Activated CD8-positive, alpha-beta memory T cell treated with anti-CD3 and anti-CD28 coated beads for 36 hours (primary cell): ENCODE measurements around the gene DIABLO. TPM values are rescaled to one million over a fixed set of nuclear protein-coding genes. Genes with fewer than 3 reads are reported as not detected.

Experiments
- CTCF ChIA-PET: fragments of 350-600 bp; sonication (Branson Sonifier 250); formaldehyde crosslinking; loops from one replicate; lab custom pipeline; 2021; ENCODE audit warnings: antibody characterized with exemption; lab: Charles Lee
- POLR2A ChIA-PET: fragments of 350-600 bp; sonication (Branson Sonifier 250); formaldehyde crosslinking; loops from one replicate; lab custom pipeline; 2021; ENCODE audit warnings: antibody characterized with exemption; lab: Charles Lee
- total RNA-seq, 2 experiments: library from RNA; stranded (reverse); gene quantifications; one replicate each; pipeline ENCODE4 v1.2.3, GENCODE V29; 2021

The DIABLO gene
- total RNA-seq, 2 experiments from 2014 or later = 58.2 to 61.0 TPM

DNA sequence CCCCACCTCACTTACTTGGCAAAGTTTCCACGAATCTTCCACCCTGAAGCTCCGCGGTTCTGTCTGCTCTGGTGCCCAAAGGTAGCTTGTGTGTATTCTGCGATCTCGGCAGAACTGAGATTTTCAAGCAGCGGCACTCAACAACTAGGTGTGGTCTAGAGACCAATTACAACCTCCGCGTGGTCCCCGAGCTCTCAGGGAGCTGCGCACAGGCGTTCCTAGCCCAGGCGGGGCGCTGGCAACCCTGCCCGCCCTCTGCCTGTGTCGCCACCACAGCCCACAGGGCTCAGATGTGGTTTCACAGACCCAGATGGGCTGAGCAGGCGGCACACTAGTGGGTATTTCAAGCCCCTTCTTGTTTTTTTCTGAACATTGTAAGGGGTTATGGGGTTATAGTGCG is 1.5 kb upstream of the DIABLO start:
- CTCF ChIA-PET = interaction anchor here (1.6 kb wide), 1 partner anchor 18 kb away, joined by 8 read pairs; no protein-coding TSS in a partner anchor
- POLR2A ChIA-PET = interaction anchor here (0.6 to 2.4 kb wide), 3 partner anchors 17 to 1268 kb away, joined by 3 to 16 read pairs (median 15); partner anchors contain the start of gene VPS33A

- ChIA-PET CTCF (interaction anchor here (0.5 to 1.6 kb wide), 5 partner anchors 18 to 364 kb away, joined by 3 to 8 read pairs (median 3); partner anchors contain the start of gene CFAP251), POLR2A (interaction anchor here (0.5 to 2.4 kb wide), 9 partner anchors 11 to 610 kb away, joined by 3 to 16 read pairs (median 4); partner anchors contain the start of genes KNTC1, RSRC2, VPS33A and ZCCHC8)
Observed at GRCh38 chr12:122226366-122227125, 694 bp upstream of the DIABLO start.

DNA sequence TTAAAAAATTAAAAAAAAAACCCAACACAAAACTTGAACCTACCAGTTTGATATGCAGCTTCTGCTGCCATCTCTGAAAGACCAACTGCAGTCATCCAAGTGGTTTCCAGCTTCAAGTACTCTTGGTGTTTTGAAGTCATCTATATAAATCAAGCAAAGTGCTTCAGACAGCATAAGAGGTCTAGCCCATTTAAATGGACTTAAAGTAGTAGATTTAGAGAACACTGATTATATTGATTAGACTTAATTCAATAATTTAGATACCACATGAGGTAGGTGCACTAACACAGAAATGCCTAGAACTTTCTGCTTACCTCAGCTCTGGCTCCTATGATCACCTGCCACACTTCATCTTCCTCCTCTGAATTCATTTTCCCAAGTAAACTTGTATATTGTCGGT is 9.4 kb downstream of the DIABLO start:
- CTCF ChIA-PET = interaction anchor here (0.7 to 1.4 kb wide), 2 partner anchors 50 to 373 kb away, joined by 3 to 6 read pairs; no protein-coding TSS in a partner anchor
- POLR2A ChIA-PET = no interaction called here

DNA sequence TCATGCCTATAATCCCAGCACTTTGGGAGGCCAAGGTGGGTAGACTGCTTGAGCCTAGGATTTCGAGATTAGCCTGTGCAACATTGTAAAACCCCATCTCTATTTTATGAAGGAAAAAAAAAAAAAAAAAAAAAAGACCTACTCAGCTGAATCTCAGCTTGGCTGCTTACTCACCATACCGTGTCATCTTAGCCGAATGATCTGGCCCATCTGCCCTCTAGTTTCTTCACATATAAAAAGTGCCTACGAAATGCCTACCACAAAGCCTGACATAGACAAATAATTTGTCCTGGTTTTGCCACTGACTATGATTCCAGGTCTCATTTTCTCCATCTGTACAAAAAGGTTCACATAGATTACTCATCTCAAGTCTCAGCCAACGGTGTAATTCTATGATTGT is 10.1 kb downstream of the DIABLO start:
- ChIA-PET POLR2A (no interaction called here), CTCF (interaction anchor here (0.6 to 1.4 kb wide), 3 partner anchors 49 to 372 kb away, joined by 3 to 6 read pairs (median 3); no protein-coding TSS in a partner anchor)

DNA sequence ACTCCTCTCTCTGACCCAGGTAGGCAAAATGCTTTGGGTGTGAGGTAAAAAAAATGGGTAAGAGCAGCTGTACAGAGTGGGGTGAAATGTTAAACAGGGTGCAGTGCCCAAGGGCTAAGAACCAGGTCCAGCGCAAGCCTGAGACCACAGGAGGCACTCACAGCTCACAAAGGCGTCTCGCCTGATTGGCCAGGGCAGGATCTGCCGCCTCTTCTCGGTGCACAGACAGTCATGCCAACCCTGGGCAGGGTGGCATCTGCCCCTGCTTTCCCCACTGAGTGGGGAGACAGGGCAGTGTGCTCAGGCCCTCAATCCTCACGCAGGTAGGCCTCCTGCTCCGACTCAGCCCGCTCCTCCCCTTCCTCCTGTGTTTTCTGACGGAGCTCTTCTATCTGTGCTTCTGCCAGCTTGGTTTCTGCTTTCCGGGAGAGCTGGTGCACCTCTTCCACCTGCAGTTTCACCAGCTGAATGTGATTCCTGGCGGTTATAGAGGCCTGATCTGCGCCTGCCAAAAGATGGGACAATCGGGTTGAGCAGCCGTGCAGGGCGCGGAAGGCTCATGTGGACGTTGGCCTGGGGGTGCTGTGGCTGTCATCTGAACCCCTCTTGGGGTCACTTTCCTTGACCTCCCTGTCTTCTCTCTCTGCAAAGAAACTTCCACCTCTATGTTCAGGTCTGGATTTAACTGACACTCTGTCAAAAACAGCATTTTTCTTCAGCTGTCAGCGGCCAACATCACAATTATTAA is 17.6 kb downstream of the DIABLO start:
- ChIA-PET POLR2A (no interaction called here), CTCF (interaction anchor here (1.6 kb wide), 1 partner anchor 12 kb away, joined by 4 read pairs; no protein-coding TSS in a partner anchor)

- ChIA-PET CTCF (no interaction called here), POLR2A (no interaction called here)
Observed at GRCh38 chr12:122207391-122207790, 18.5 kb downstream of the DIABLO start.

DNA sequence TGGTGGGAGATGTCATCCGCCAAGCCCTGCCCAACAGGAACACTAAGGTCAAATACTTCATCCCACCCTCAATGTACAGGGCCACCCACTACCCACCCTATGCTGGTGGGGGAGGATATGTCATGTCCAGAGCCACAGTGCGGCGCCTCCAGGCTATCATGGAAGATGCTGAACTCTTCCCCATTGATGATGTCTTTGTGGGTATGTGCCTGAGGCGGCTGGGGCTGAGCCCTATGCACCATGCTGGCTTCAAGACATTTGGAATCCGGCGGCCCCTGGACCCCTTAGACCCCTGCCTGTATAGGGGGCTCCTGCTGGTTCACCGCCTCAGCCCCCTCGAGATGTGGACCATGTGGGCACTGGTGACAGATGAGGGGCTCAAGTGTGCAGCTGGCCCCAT is 18.9 kb downstream of the DIABLO start:
- POLR2A ChIA-PET = interaction anchor here (1.5 kb wide), 1 partner anchor 19 kb away, joined by 4 read pairs; the partner anchor contains the start of gene DIABLO
- CTCF ChIA-PET = no interaction called here

- CTCF ChIA-PET = interaction anchor here (1.0 kb wide), 1 partner anchor 13 kb away, joined by 3 read pairs; no protein-coding TSS in a partner anchor
- POLR2A ChIA-PET = interaction anchor here (1.1 to 1.5 kb wide), 2 partner anchors 15 to 20 kb away, joined by 4 read pairs; partner anchors contain the start of gene DIABLO
Observed at GRCh38 chr12:122206111-122206881, 19.6 kb downstream of the DIABLO start.

DNA sequence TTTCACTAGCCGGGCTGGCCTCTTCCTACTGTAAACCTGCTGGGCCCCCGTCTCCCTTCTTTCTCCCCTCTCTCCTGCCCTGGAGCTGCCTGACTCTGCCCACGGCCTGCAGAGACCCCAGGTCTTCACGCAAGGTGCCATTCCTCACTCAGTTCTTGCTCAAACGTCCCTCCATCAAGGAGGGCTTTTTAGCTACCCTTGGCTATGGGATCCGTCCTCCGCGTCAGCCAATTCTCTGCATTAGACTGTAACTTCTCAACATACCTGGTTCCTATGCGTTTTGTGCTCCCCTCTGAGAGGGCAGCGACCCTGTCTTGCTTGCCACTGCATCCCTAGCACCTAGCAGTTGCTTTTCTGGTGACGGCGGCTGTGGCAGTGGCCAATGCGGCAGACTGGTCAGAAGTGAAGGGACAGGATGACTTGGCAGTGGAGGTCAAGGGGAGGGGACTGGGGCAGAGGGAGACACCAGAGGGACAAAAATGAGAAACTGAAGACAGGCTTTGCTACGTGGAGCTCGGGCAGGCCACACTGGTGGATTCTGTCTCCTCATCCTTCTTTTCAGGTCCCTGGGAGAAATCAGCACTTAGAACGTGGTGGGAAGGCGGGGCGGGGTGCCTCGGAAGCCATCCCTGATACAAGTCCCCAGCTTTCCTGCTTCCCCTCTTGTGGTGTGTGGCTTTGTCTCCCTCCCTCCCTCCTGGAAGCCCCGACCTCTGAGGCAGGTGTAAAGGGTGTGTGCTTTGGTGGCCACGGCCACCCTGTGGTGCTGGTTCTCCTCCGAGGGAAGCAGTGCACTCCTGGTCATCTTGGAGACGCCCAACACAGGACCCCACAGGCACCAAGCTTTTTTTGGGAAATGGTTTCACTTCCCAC is 20.6 kb downstream of the DIABLO start:
- ChIA-PET POLR2A (interaction anchor here (0.6 to 1.5 kb wide), 5 partner anchors 14 to 1314 kb away, joined by 3 to 9 read pairs (median 4); partner anchors contain the start of gene DIABLO), CTCF (interaction anchor here (0.6 to 1.0 kb wide), 3 partner anchors 14 to 85 kb away, joined by 3 to 4 read pairs (median 4); no protein-coding TSS in a partner anchor)

DNA sequence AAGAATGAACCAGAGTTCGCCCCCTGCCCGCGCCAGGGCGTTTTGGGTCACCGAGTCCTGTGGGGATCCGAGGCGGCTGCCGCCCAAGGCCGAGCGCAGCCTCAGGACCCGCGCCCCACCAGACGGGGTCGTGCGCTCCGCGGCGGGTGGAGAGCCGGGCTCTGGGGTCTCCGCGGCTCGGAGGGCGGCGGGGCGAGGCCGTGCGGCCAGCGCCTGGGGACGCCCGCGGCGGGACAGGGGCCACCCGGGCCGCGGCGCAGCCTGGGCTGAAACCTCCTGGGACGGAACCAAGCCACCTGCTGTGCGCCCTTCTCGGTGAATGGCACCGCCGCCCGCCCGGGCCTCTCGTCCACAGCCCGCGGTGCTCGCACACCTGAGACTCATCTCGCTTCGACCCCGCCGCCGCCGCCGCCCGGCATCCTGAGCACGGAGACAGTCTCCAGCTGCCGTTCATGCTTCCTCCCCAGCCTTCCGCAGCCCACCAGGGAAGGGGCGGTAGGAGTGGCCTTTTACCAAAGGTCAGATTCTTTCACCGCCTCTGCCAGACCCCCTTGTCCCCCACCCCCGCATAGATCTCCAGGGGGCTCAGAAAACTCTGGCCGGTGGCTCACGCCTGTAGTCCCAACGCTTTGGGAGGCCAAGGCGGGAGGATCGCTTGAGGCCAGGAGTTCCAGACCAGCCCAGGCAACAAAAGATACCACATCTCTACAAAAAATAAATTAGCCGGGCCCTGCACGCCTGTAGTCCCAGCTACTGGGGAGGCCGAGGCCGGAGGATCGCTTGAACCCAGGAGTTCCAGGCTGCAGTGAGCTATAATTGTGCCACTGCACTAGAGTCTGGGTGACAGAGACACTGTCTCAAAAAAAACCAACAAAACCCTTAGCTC is 21.4 kb downstream of the DIABLO start:
- ChIA-PET CTCF (interaction anchor here (0.6 to 0.7 kb wide), 2 partner anchors 62 to 86 kb away, joined by 4 read pairs; no protein-coding TSS in a partner anchor), POLR2A (interaction anchor here (0.6 to 1.1 kb wide), 4 partner anchors 13 to 1313 kb away, joined by 3 to 9 read pairs (median 4); no protein-coding TSS in a partner anchor)

DNA sequence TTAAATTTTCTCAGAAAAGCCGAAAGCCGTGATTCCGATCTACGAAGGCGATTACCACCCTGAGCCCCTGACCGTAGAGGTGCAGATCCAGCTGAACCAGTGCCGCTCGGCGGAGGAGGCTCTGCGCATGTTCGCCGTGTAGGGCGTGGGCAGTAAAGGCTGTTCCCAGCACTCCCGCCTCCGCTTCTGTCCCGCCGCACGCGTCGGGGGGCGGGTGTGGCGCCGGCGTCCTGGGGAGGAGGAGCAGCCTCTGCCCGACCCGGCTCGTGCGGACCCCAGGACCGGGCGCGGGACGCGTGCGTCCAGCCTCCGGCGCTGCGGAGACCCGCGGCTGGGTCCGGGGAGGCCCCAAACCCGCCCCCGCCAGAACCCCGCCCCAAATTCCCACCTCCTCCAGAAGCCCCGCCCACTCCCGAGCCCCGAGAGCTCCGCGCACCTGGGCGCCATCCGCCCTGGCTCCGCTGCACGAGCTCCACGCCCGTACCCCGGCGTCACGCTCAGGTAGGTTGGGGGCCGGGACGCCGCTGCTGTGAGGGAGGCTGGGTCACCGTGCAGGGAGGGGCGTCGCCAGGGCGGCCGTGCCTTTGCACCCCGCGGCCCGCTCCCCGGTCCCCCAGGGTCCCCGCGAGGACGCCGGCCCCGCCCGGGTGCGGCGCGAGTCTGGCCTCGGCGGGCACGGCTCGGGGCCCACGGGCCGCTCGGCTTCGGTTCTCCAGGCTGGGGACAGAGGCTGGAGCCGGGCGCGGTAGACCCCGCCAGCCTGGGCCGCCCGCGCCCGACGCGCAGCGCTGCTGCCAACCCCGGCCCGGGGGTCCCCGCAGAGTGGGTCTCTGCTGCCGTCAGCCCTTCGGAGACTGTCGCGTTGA is 22.3 kb downstream of the DIABLO start, which contains the start of gene B3GNT4:
B3GNT4 (plus strand) TSS at position 409 of the 866 bp plus-strand sequence. CDS start 910 bp downstream, outside the sequence.
- POLR2A ChIA-PET = interaction anchor here (0.6 kb wide), 1 partner anchor 176 kb away, joined by 5 read pairs; no protein-coding TSS in a partner anchor
- CTCF ChIA-PET = interaction anchor here (0.6 kb wide), 1 partner anchor 47 kb away, joined by 3 read pairs; no protein-coding TSS in a partner anchor

- ChIA-PET CTCF (interaction anchor here (0.6 kb wide), 1 partner anchor 46 kb away, joined by 3 read pairs; no protein-coding TSS in a partner anchor), POLR2A (interaction anchor here (0.6 kb wide), 1 partner anchor 175 kb away, joined by 5 read pairs; no protein-coding TSS in a partner anchor)
Observed at GRCh38 chr12:122202811-122203210, 23.0 kb downstream of the DIABLO start.

DNA sequence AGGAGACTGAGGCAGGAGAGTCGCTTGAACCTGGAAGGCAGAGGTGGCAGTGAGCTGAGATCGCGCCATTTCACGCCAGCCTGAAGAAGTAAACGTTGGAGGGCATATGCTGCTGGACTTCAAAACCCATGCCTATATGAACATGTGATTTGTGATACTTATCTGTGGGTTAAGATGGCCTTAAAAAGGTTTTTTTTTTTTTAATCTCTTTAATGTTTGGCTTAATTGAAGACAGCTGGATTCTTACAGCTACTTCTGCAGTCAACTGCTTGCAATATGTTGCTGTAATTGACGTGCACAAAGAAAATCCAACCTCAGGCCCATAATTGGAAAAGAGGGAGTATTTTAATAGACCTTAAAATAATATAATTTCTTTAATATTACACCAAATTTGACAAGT is 23.8 kb downstream of the DIABLO start:
- ChIA-PET POLR2A (interaction anchor here (0.6 kb wide), 1 partner anchor 21 kb away, joined by 3 read pairs; no protein-coding TSS in a partner anchor), CTCF (no interaction called here)

DNA sequence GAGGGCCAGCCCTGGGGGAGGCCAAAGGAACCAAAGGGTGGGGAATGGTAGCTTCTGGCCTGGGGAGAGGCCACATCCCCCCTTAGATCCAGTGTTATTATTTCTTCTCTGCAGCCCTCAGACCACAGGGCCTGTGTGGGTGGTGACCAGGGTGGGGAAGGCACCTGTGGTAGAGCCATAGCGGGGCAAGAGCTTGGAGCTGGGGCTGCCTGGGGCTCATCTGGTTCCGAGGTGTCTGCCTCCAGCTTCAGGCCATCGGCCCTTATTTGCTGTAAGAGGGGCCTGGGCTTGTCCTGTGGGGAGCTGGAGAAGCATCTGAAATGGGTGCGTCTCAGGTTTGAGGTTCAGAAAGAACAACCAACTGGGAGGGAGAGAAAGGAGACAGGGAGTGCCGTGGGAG is 24.5 kb downstream of the DIABLO start:
- ChIA-PET CTCF (no interaction called here), POLR2A (no interaction called here)

DNA sequence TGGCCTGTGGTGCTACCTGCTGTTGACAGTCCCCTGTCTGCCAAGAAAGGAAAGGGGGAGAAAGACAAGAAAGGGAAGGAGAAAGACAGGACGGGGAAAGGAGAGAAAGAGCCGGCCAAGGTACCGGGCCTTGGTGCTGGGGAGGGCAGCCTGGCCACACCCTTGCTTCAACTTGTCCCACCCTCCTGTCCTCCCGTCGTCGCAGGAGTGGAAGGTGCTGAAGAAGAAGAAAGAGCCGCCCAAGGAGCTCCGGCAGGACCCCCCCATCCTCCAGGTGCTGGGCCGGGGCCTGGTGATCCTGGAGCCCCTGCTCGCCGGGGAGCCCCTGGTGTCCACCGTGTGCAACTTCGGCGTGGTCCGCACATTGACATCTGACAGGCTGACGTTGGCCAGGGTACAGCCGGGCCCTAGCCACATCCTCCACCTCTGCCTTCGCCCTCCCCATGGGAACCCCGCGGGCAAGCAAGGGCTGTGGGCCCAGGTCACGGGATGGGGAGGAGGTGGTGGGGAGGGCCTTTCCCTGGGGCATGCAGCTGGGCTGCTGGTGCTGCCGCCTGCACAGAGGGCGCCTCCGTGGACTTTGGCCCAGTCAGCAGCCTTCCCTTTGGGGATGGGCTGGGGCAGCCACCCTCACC is 25.2 kb downstream of the DIABLO start:
- POLR2A ChIA-PET = no interaction called here
- CTCF ChIA-PET = no interaction called here
